ENCODE data around the gene DAAM1. TPM values are rescaled to one million over a fixed set of nuclear protein-coding genes. Genes with fewer than 3 reads are reported as not detected.

The DAAM1 gene
- total RNA-seq, 1 donor from 2014 or later = 40.7 TPM

DNA sequence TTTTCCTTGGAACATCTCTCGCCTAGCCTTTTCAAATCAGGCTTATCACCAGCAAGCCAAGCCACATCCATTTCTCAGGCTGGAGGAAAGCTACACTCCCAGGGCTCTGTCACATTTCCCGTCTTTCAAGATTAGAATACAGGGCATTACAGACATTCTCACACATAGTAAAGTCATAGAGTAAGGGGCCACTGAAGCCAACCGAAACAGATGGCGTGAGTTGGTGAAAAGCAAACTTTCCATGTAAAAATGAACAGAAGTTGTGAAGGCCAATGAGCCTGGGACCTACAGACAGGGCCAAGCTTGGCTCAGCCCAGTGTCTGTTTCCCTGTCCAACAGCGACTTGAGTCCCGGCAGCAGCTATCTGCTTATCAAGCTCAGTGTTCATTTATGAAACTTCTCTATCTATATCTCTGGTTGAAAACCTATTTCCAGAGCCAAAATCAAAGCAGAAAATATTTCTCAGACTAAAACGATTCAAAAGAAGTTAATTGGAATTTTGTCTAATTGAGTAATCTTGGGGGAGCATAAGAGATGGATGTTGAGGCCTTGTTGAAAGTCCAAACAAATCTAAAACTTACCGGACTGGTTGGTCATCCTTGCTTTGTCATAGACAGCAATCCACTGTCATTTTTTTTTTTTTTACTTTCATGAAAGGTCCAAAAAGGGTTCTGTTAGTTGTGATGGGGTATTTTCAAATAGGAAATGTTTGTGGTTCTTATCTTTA, 105.6 kb downstream of the DAAM1 start:
- no peak overlapping the region for H3K4me3 Mint-ChIP-seq (ENCODE audit: unreplicated experiment)
- no peak for DNase-seq (ENCODE audit: low spot score)
- no peaks in the 10 kb centered on the region for H3K27me3 Mint-ChIP-seq (ENCODE audit: low read depth)
- H3K9me3 Mint-ChIP-seq (ENCODE audit: low read depth) = no peaks in the 10 kb centered on the region
- TF ChIP-seq, protein P1, sequence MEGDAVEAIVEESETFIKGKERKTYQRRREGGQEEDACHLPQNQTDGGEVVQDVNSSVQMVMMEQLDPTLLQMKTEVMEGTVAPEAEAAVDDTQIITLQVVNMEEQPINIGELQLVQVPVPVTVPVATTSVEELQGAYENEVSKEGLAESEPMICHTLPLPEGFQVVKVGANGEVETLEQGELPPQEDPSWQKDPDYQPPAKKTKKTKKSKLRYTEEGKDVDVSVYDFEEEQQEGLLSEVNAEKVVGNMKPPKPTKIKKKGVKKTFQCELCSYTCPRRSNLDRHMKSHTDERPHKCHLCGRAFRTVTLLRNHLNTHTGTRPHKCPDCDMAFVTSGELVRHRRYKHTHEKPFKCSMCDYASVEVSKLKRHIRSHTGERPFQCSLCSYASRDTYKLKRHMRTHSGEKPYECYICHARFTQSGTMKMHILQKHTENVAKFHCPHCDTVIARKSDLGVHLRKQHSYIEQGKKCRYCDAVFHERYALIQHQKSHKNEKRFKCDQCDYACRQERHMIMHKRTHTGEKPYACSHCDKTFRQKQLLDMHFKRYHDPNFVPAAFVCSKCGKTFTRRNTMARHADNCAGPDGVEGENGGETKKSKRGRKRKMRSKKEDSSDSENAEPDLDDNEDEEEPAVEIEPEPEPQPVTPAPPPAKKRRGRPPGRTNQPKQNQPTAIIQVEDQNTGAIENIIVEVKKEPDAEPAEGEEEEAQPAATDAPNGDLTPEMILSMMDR (IDR thresholded peaks at IDR 0.05) = no peak
- H3K36me3 Mint-ChIP-seq (ENCODE audit: low read depth) = peaks cover 16% of the 10 kb centered on the region
- no peak overlapping the region for H3K27ac Mint-ChIP-seq (ENCODE audit: unreplicated experiment)
- H3K4me1 Mint-ChIP-seq (ENCODE audit: low read depth) = peaks cover 6% of the 10 kb centered on the region

DNA sequence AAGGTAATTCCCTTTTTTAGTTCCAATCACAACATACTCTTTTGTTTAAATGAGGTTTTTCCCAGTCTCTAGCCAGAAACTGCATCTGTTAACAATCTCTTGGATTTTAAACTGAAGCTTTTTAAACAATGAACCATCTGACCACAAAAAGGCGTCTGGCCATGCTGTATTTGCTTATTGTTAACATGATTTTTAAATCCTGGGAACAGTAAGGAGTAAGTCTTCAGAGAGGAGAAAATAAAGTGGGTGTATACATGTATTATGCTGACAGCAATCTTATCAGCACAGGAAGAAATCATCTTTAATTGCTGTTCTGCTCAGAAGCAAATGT, 106.2 kb downstream of the DAAM1 start:
- Mint-ChIP-seq H3K9me3 (ENCODE audit: low read depth) (no peaks in the 10 kb centered on the region), H3K4me3 (ENCODE audit: unreplicated experiment) (no peak overlapping the region), H3K27me3 (ENCODE audit: low read depth) (no peaks in the 10 kb centered on the region), H3K36me3 (ENCODE audit: low read depth) (peaks cover 16% of the 10 kb centered on the region), H3K4me1 (ENCODE audit: low read depth) (peaks cover 6% of the 10 kb centered on the region), H3K27ac (ENCODE audit: unreplicated experiment) (no peak overlapping the region)
- no peak for DNase-seq (ENCODE audit: low spot score)
- TF ChIP-seq, protein P1 (IDR thresholded peaks at IDR 0.05) = no peak

DNA sequence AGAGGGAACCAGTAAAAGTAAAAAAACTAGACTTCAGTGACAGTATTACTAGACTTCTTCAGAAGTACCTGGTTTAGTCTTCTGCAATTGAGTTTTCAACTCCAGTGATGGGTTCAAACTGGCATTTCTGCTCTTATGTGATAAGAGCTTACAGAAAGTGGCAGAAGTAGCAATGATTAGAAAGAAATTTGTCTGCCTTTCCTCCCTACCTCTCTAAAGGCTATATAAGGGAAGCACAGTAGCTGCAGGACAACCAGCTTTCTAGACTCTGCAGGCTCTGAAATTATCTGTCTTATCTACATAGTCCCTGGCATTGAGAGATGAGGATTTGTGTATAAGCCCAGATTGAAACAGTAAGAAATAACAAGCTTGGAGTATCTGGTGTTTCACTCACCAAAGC, 107.5 kb downstream of the DAAM1 start:
- no peak for DNase-seq (ENCODE audit: low spot score)
- H3K27ac Mint-ChIP-seq (ENCODE audit: unreplicated experiment) = no peak overlapping the region
- H3K4me1 Mint-ChIP-seq (ENCODE audit: low read depth) = peaks cover 6% of the 10 kb centered on the region
- TF ChIP-seq, protein P1 (IDR thresholded peaks at IDR 0.05) = no peak
- no peaks in the 10 kb centered on the region for H3K9me3 Mint-ChIP-seq (ENCODE audit: low read depth)
- no peak overlapping the region for H3K4me3 Mint-ChIP-seq (ENCODE audit: unreplicated experiment)
- peaks cover 16% of the 10 kb centered on the region for H3K36me3 Mint-ChIP-seq (ENCODE audit: low read depth)
- no peaks in the 10 kb centered on the region for H3K27me3 Mint-ChIP-seq (ENCODE audit: low read depth)

DNA sequence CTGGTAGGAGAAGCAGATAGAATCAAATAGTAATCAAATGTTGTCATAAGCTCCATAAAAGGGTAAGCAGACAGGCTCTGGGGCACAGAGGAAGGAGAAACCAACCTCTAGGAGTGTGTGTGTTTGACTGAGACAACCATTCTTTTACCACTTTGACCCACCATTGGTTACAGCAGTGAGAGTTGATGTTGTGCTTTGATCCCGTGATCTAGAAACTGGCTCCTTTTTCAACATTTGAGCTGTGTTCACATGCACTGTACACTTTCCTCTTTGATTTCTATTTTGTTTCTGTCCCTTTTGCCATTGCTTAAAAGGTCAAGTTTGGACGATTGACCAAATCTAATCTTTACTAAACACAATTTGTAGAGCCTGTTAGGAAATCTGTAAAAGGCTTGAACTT, 108.0 kb downstream of the DAAM1 start:
- Mint-ChIP-seq H3K27me3 (ENCODE audit: low read depth) (no peaks in the 10 kb centered on the region), H3K4me3 (ENCODE audit: unreplicated experiment) (no peak overlapping the region), H3K4me1 (ENCODE audit: low read depth) (peaks cover 6% of the 10 kb centered on the region), H3K9me3 (ENCODE audit: low read depth) (no peaks in the 10 kb centered on the region), H3K36me3 (ENCODE audit: low read depth) (peaks cover 13% of the 10 kb centered on the region), H3K27ac (ENCODE audit: unreplicated experiment) (no peak overlapping the region)
- TF ChIP-seq, protein P1 (IDR thresholded peaks at IDR 0.05) = no peak
- DNase-seq (ENCODE audit: low spot score) = no peak

DNA sequence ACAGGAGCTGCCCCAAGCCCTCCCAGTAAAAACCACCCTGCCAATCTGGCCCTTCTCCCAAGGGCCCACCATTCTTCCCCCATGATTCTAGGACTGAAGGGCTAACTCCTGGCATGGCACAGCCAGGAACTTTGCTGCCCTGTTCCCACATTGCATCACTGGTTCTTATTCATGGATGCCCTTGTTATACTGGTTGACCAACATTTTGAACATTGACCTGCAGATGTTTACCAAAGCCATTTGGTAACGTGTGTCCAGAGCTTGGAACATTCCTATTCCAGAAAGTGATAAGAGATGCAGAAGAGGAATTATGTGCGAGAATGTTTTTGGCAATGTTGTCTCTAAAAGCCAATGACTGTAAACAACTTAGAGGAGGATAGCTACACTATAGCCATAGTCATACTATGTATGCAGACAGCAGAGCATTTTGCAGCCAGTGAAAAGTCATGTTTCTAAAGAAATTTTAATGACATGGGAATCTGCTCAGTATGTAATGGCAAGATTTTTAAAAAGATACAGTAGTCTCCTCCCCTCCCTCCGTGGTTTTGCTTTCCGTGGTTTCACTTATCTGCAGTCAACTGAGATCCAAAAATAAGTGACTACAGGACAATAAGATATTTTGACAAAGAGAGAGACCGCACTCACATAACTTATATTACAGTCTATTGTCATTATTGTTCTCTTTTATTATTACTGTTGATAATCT, 108.8 kb downstream of the DAAM1 start:
- H3K36me3 Mint-ChIP-seq (ENCODE audit: low read depth) = peaks cover 6% of the 10 kb centered on the region
- H3K4me1 Mint-ChIP-seq (ENCODE audit: low read depth) = peaks cover 9% of the 10 kb centered on the region
- no peak for DNase-seq (ENCODE audit: low spot score)
- H3K27me3 Mint-ChIP-seq (ENCODE audit: low read depth) = no peaks in the 10 kb centered on the region
- TF ChIP-seq, protein P1 (IDR thresholded peaks at IDR 0.05) = no peak
- H3K9me3 Mint-ChIP-seq (ENCODE audit: low read depth) = no peaks in the 10 kb centered on the region
- no peak overlapping the region for H3K4me3 Mint-ChIP-seq (ENCODE audit: unreplicated experiment)
- no peak overlapping the region for H3K27ac Mint-ChIP-seq (ENCODE audit: unreplicated experiment)
